ENCODE results near the gene GLP1R. TPM values are rescaled to one million over a fixed set of nuclear protein-coding genes. Genes with fewer than 3 reads are reported as not detected.

GLP1R gene
- total RNA-seq, 2 experiments from 2014 or later: 0.70 to 0.94 TPM

- peaks cover 9% of the 10 kb centered on the region for H3K4me1 Mint-ChIP-seq
- no peak overlapping the region for H3K4me3 Mint-ChIP-seq
- no peaks in the 10 kb centered on the region for H3K36me3 Mint-ChIP-seq (ENCODE audit: low read depth)
- intact Hi-C loops (cut with DNase I, micrococcal nuclease): no loop called here
- no peaks in the 10 kb centered on the region for H3K9me3 Mint-ChIP-seq (ENCODE audit: low read depth)
- H3K27me3 Mint-ChIP-seq: peaks cover 17% of the 10 kb centered on the region
- POLR2A ChIA-PET: no interaction called here
- no peak for DNase-seq
- CTCF ChIA-PET: interaction anchor here (1.0 kb wide), 1 partner anchor 83 kb away, joined by 3 read pairs; no protein-coding TSS in a partner anchor
- H3K27ac Mint-ChIP-seq: no peak overlapping the region
- ATAC-seq: no peak
These were observed 7.6 kb downstream of the GLP1R start for GRCh38 chr6:39056191-39056590.

- DNase-seq (no peak), ATAC-seq (no peak)
- CTCF ChIA-PET: interaction anchor here (1.0 kb wide), 1 partner anchor 84 kb away, joined by 3 read pairs; no protein-coding TSS in a partner anchor
- Mint-ChIP-seq H3K4me3 (no peak overlapping the region), H3K9me3 (ENCODE audit: low read depth) (no peaks in the 10 kb centered on the region), H3K27ac (no peak overlapping the region), H3K36me3 (ENCODE audit: low read depth) (no peaks in the 10 kb centered on the region), H3K27me3 (peaks cover 16% of the 10 kb centered on the region), H3K4me1 (peaks cover 4% of the 10 kb centered on the region)
- intact Hi-C loops (cut with DNase I, micrococcal nuclease): no loop called here
- POLR2A ChIA-PET: no interaction called here
These were observed 8.1 kb downstream of the GLP1R start for GRCh38 chr6:39056681-39057080.

GRCh38 chr6:39057251-39058155, 8.9 kb downstream of the GLP1R start:
- Mint-ChIP-seq H3K4me1 (no peaks in the 10 kb centered on the region), H3K27me3 (peaks cover 12% of the 10 kb centered on the region), H3K36me3 (ENCODE audit: low read depth) (no peaks in the 10 kb centered on the region), H3K9me3 (ENCODE audit: low read depth) (no peaks in the 10 kb centered on the region), H3K27ac (no peak overlapping the region), H3K4me3 (no peak overlapping the region)
- DNase-seq (no peak), ATAC-seq (no peak)
- POLR2A ChIA-PET: no interaction called here
- intact Hi-C loops (cut with DNase I, micrococcal nuclease): no loop called here
- CTCF ChIA-PET: no interaction called here

GRCh38 chr6:39058471-39059147, 10.0 kb downstream of the GLP1R start:
- ChIA-PET POLR2A (no interaction called here), CTCF (interaction anchor here (0.6 to 0.8 kb wide), 2 partner anchors 23 to 28 kb away, joined by 3 read pairs; no protein-coding TSS in a partner anchor)
- H3K4me3 Mint-ChIP-seq: no peak overlapping the region

GRCh38 chr6:39059496-39060310, 11.1 kb downstream of the GLP1R start:
- CTCF ChIA-PET: interaction anchor here (0.5 to 3.4 kb wide), 4 partner anchors 25 to 1786 kb away, joined by 3 to 12 read pairs (median 3); no protein-coding TSS in a partner anchor
- no peak for ATAC-seq
- intact Hi-C loops (cut with DNase I, micrococcal nuclease): no loop called here

More at GRCh38 chr6:39058471-39059147, 10.0 kb downstream of the GLP1R start:
- no peak for DNase-seq
- no peaks in the 10 kb centered on the region for H3K9me3 Mint-ChIP-seq (ENCODE audit: low read depth)
- no peaks in the 10 kb centered on the region for H3K4me1 Mint-ChIP-seq
- H3K36me3 Mint-ChIP-seq (ENCODE audit: low read depth): no peaks in the 10 kb centered on the region
- no peak overlapping the region for H3K27ac Mint-ChIP-seq
- ATAC-seq: no peak
- peaks cover 7% of the 10 kb centered on the region for H3K27me3 Mint-ChIP-seq
- intact Hi-C loops (cut with DNase I, micrococcal nuclease): no loop called here

GRCh38 chr6:39060467-39061160, 12.0 kb downstream of the GLP1R start:
- CTCF ChIA-PET: interaction anchor here (0.5 to 3.4 kb wide), 4 partner anchors 28 to 1785 kb away, joined by 3 to 12 read pairs (median 3); no protein-coding TSS in a partner anchor
- Mint-ChIP-seq H3K4me1 (no peaks in the 10 kb centered on the region), H3K9me3 (ENCODE audit: low read depth) (no peaks in the 10 kb centered on the region), H3K27ac (no peak overlapping the region), H3K4me3 (no peak overlapping the region), H3K27me3 (peaks cover 7% of the 10 kb centered on the region), H3K36me3 (ENCODE audit: low read depth) (no peaks in the 10 kb centered on the region)
- ATAC-seq (no peak), DNase-seq (no peak)
- POLR2A ChIA-PET: no interaction called here
- intact Hi-C loops (cut with DNase I, micrococcal nuclease): no loop called here

More at GRCh38 chr6:39059496-39060310, 11.1 kb downstream of the GLP1R start:
- Mint-ChIP-seq H3K27ac (no peak overlapping the region), H3K36me3 (ENCODE audit: low read depth) (no peaks in the 10 kb centered on the region), H3K4me1 (no peaks in the 10 kb centered on the region), H3K9me3 (ENCODE audit: low read depth) (no peaks in the 10 kb centered on the region), H3K27me3 (peaks cover 7% of the 10 kb centered on the region), H3K4me3 (no peak overlapping the region)
- POLR2A ChIA-PET: interaction anchor here (0.7 kb wide), 1 partner anchor 187 kb away, joined by 4 read pairs; no protein-coding TSS in a partner anchor
- DNase-seq: no peak

- Mint-ChIP-seq H3K27me3 (peaks cover 7% of the 10 kb centered on the region), H3K4me3 (no peak overlapping the region), H3K4me1 (no peaks in the 10 kb centered on the region), H3K9me3 (ENCODE audit: low read depth) (no peaks in the 10 kb centered on the region), H3K36me3 (ENCODE audit: low read depth) (no peaks in the 10 kb centered on the region), H3K27ac (no peak overlapping the region)
- CTCF ChIA-PET: interaction anchor here (1.3 to 3.4 kb wide), 2 partner anchors 27 to 31 kb away, joined by 3 to 12 read pairs; no protein-coding TSS in a partner anchor
- DNase-seq (no peak), ATAC-seq (no peak)
- POLR2A ChIA-PET: no interaction called here
- intact Hi-C loops (cut with DNase I, micrococcal nuclease): no loop called here
These were observed 12.6 kb downstream of the GLP1R start for GRCh38 chr6:39061182-39061581.

- DNase-seq: no peak
- intact Hi-C loops (cut with DNase I, micrococcal nuclease): no loop called here
- no peaks in the 10 kb centered on the region for H3K36me3 Mint-ChIP-seq (ENCODE audit: low read depth)
- H3K9me3 Mint-ChIP-seq (ENCODE audit: low read depth): no peaks in the 10 kb centered on the region
- POLR2A ChIA-PET: no interaction called here
- H3K4me3 Mint-ChIP-seq: no peak overlapping the region
- no peak for ATAC-seq
- H3K27ac Mint-ChIP-seq: no peak overlapping the region
- H3K27me3 Mint-ChIP-seq: peaks cover 7% of the 10 kb centered on the region
- H3K4me1 Mint-ChIP-seq: no peaks in the 10 kb centered on the region
- CTCF ChIA-PET: interaction anchor here (1.3 to 3.4 kb wide), 2 partner anchors 27 to 31 kb away, joined by 3 to 12 read pairs; no protein-coding TSS in a partner anchor
These were observed 13.0 kb downstream of the GLP1R start for GRCh38 chr6:39061588-39061987.

- no peaks in the 10 kb centered on the region for H3K4me1 Mint-ChIP-seq
- peaks cover 7% of the 10 kb centered on the region for H3K27me3 Mint-ChIP-seq
- intact Hi-C loops (cut with DNase I, micrococcal nuclease): no loop called here
- ChIA-PET POLR2A (no interaction called here), CTCF (interaction anchor here (0.7 to 3.4 kb wide), 3 partner anchors 26 to 63 kb away, joined by 3 to 12 read pairs (median 3); no protein-coding TSS in a partner anchor)
- H3K4me3 Mint-ChIP-seq: no peak overlapping the region
- ATAC-seq (no peak), DNase-seq (no peak)
- no peaks in the 10 kb centered on the region for H3K9me3 Mint-ChIP-seq (ENCODE audit: low read depth)
- H3K27ac Mint-ChIP-seq: no peak overlapping the region
- no peaks in the 10 kb centered on the region for H3K36me3 Mint-ChIP-seq (ENCODE audit: low read depth)
These were observed 13.6 kb downstream of the GLP1R start for GRCh38 chr6:39062014-39062740.

GRCh38 chr6:39063526-39063925, 14.9 kb downstream of the GLP1R start:
- Mint-ChIP-seq H3K36me3 (ENCODE audit: low read depth) (no peaks in the 10 kb centered on the region), H3K27me3 (peaks cover 7% of the 10 kb centered on the region), H3K9me3 (ENCODE audit: low read depth) (no peaks in the 10 kb centered on the region), H3K27ac (no peak overlapping the region), H3K4me3 (no peak overlapping the region), H3K4me1 (no peaks in the 10 kb centered on the region)
- intact Hi-C loops (cut with DNase I, micrococcal nuclease): no loop called here
- no peak for ATAC-seq
- ChIA-PET POLR2A (no interaction called here), CTCF (no interaction called here)
- DNase-seq: no peak

Measured in activated CD4-positive, alpha-beta T cell treated with anti-CD3 and anti-CD28 coated beads for 36 hours (primary cell).